Coronary artery (tissue), 2 donors: ENCODE data around the gene BCL11A.

ENCODE experiments used
- DNase-seq: peaks from one replicate; pipeline ENCODE4 v3.0.0-alpha.2; 2017; ENCODE audit warnings: low spot score
- H3K27ac ChIP-seq, 2 donors: fragments of 200-600 bp; sonication (generic); one replicate each; pipeline ENCODE4 v1.5.1; 2016 to 2019
- H3K4me3 ChIP-seq: fragments of 200-600 bp; sonication (generic); 2 replicates; pipeline ENCODE4 v1.5.1; 2016; ENCODE audit warnings: mild to moderate bottlenecking, moderate library complexity
- CTCF ChIP-seq: fragments of 200-600 bp; sonication (generic); IDR thresholded peaks from one replicate; pipeline ENCODE4 v1.5.1; 2019; ENCODE audit warnings: antibody characterized with exemption

Gene BCL11A

GRCh38 chr2:60546756-60547420, 6.6 kb downstream of the BCL11A start:
- TF ChIP-seq CTCF = no peak
- DNase-seq = no peak
- Histone ChIP-seq H3K27ac (no peak overlapping the region), H3K4me3 (no peak overlapping the region)

- no peak for TF ChIP-seq CTCF
- H3K4me3 ChIP-seq = no peak overlapping the region
- no peak overlapping the region for H3K27ac ChIP-seq
- DNase-seq = no peak
Observed at GRCh38 chr2:60544954-60545560, 8.4 kb downstream of the BCL11A start.

GRCh38 chr2:60544062-60544461, 9.4 kb downstream of the BCL11A start:
- Histone ChIP-seq H3K27ac (no peak overlapping the region), H3K4me3 (no peak overlapping the region)
- no peak for TF ChIP-seq CTCF
- no peak for DNase-seq

- no peak for DNase-seq
Observed at GRCh38 chr2:60541056-60541651, 12.3 kb downstream of the BCL11A start.

GRCh38 chr2:60540074-60540473, 13.4 kb downstream of the BCL11A start:
- H3K4me3 ChIP-seq = no peak overlapping the region
- DNase-seq = no peak
- no peak overlapping the region for H3K27ac ChIP-seq
- no peak for TF ChIP-seq CTCF

More at GRCh38 chr2:60541056-60541651, 12.3 kb downstream of the BCL11A start:
- TF ChIP-seq CTCF = no peak
- Histone ChIP-seq H3K27ac (no peak overlapping the region), H3K4me3 (no peak overlapping the region)

GRCh38 chr2:60539140-60539539, 14.3 kb downstream of the BCL11A start:
- Histone ChIP-seq H3K27ac (no peak overlapping the region), H3K4me3 (no peak overlapping the region)
- DNase-seq = no peak

More at GRCh38 chr2:60539140-60539539, 14.3 kb downstream of the BCL11A start:
- no peak for TF ChIP-seq CTCF
